Uterus (tissue), 4 donors: ENCODE data around the gene TTPAL. TPM values are rescaled to one million over a fixed set of nuclear protein-coding genes. Genes with fewer than 3 reads are reported as not detected.
A peak's percentile ranks its signal among the peaks of the same experiment; 100 is the strongest.

Source experiments
- DNase-seq, 2 donors: peaks; one replicate each; pipeline ENCODE4 v3.0.0-alpha.2; 2019 to 2020
- H3K27ac ChIP-seq, 2 donors: fragments of 200-600 bp; sonication (generic); 1 replicate in 1 of 2; 2 replicates in 1 of 2; pipeline ENCODE4 v1.5.1; 2016 to 2018
- H3K27me3 ChIP-seq, 2 donors: fragments of 200-600 bp; sonication (generic); one replicate each; pipeline ENCODE4 v1.5.1; 2018 to 2019; ENCODE audit warnings: control low read depth in 1 of 2
- H3K36me3 ChIP-seq, 2 donors: fragments of 200-600 bp; sonication (generic); one replicate each; pipeline ENCODE4 v1.5.1; 2019; ENCODE audit warnings: control low read depth in 1 of 2
- H3K4me1 ChIP-seq, 2 donors: fragments of 200-600 bp; sonication (generic); one replicate each; pipeline ENCODE4 v1.5.1; 2018 to 2019; ENCODE audit warnings: control low read depth in 1 of 2
- H3K4me3 ChIP-seq, 2 donors: fragments of 200-600 bp; sonication (generic); 1 replicate in 1 of 2; 2 replicates in 1 of 2; pipeline ENCODE4 v1.5.1; 2018 to 2019; ENCODE audit warnings: mild to moderate bottlenecking in 1 of 2
- H3K9me3 ChIP-seq, 2 donors: fragments of 200-600 bp; sonication (generic); one replicate each; pipeline ENCODE4 v1.5.1; 2019; ENCODE audit warnings: control low read depth in 1 of 2
- POLR2A ChIP-seq, 2 donors: fragments of 450-650 bp; IDR thresholded peaks; one replicate each; pipeline ENCODE4 v1.6.1; 2016; ENCODE audit warnings: antibody characterized with exemption in 2 of 2, mild to moderate bottlenecking in 1 of 2, moderate library complexity in 1 of 2
- intact Hi-C: fragments of 100-400 bp; cut with DNase I; formaldehyde crosslinking; loops from one replicate; pipeline ENCODE4 v1.15.1; 2023; ENCODE audit warnings: low total_unique reads
- total RNA-seq, 4 donors: library from RNA; depleted of rRNA in 3 of 4; stranded (reverse); fragments of >200 nt in 3 of 4; gene quantifications; one replicate each; pipeline versions ENCODE4 v1.1.0 to v1.2.4, GENCODE V29; 2014 to 2023
- TF ChIP-seq, protein P1 (sequence below), 4 experiments: fragments of 200-600 bp in 2 of 4; fragments of 450-650 bp in 2 of 4; sonication (generic) in 2 of 4; IDR thresholded peaks; one replicate each; pipeline ENCODE4 v1.5.1; 2016 to 2019; ENCODE audit warnings: antibody characterized with exemption in 4 of 4, mild to moderate bottlenecking in 2 of 4, moderate library complexity in 1 of 4
- donor health status: DM: yes; HTN: yes; CAD: no.

TTPAL gene
- total RNA-seq, 4 donors from 2014 or later = 4.9 to 18.2 (median 10.0) TPM

DNA sequence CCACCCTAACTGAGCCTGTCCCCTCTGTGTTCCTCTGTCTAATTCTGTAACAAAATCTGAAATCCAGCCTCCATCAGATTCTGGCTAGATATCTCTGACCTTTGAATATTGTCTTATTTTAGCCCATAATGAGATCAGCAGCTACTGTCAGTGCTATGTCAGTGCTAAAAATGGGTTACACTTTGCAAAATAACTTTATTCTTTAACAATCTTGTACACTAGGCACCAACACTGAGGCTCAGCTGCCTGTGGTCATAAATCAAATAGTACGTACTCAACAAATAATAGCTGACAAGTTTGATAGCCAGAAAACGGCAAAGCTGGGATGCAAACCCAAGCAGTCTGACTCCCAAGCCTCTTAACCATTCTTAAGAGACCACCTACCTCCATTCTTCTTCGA, 22.1 kb downstream of the TTPAL start:
- Histone ChIP-seq H3K4me3 (no peak overlapping the region), H3K4me1 (no peaks in the 10 kb centered on the region), H3K9me3 (no peaks in the 10 kb centered on the region), H3K27me3 (no peaks in the 10 kb centered on the region), H3K27ac (peak overlapping the region; percentile 67 to 76), H3K36me3 (no peaks in the 10 kb centered on the region)
- TF ChIP-seq, protein P1, sequence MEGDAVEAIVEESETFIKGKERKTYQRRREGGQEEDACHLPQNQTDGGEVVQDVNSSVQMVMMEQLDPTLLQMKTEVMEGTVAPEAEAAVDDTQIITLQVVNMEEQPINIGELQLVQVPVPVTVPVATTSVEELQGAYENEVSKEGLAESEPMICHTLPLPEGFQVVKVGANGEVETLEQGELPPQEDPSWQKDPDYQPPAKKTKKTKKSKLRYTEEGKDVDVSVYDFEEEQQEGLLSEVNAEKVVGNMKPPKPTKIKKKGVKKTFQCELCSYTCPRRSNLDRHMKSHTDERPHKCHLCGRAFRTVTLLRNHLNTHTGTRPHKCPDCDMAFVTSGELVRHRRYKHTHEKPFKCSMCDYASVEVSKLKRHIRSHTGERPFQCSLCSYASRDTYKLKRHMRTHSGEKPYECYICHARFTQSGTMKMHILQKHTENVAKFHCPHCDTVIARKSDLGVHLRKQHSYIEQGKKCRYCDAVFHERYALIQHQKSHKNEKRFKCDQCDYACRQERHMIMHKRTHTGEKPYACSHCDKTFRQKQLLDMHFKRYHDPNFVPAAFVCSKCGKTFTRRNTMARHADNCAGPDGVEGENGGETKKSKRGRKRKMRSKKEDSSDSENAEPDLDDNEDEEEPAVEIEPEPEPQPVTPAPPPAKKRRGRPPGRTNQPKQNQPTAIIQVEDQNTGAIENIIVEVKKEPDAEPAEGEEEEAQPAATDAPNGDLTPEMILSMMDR (IDR thresholded peaks at IDR 0.05) = no peak
- no peak for TF ChIP-seq POLR2A (IDR thresholded peaks at IDR 0.05)
- intact Hi-C loops = no loop called here
- DNase-seq = no peak

DNA sequence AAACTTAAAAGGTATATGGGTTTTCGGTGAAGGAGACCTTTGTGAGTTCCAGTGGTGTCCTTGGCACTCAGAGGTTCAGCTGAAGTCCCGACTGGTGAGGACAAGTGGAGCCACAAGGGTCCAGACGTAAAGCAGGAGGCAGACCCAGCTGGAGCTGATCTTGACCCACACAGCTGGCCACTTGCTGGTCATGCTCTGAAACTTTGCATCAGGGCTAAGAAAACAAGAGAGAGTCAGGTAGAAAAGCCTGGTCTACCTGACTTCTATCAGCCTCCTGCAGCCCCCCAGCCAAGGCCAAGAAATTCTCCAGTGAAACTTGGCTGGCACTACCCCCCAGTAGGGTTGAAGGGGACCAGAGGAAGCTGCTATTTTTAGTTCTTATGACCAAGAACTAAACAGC, 24.5 kb downstream of the TTPAL start:
- no peak overlapping the region for H3K4me3 ChIP-seq
- no peaks in the 10 kb centered on the region for H3K9me3 ChIP-seq
- no peaks in the 10 kb centered on the region for H3K27me3 ChIP-seq
- TF ChIP-seq, protein P1 (IDR thresholded peaks at IDR 0.05) = no peak
- no peak for TF ChIP-seq POLR2A (IDR thresholded peaks at IDR 0.05)
- no peak overlapping the region for H3K27ac ChIP-seq
- no peaks in the 10 kb centered on the region for H3K4me1 ChIP-seq
- no peak for DNase-seq
- no peaks in the 10 kb centered on the region for H3K36me3 ChIP-seq
- intact Hi-C loops = no loop called here

DNA sequence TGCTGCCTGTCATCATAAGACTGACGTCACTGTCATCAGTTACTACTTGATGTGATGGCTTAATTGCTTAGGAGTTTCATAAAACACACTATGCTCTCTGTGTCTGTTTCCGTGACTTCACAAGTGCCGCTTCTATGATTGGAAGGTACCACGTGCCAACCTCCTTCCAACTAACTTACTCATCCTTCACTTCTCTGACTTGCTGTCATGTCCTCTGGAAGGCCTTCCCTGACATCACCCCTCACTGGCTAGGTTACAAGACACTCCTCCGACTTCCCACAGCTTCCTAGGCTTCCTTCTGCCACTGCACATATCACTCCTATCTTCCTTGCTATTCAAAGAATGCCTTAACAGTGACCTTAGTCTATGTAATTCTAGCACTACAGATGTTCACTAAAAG, 25.8 kb downstream of the TTPAL start:
- TF ChIP-seq, protein P1 (IDR thresholded peaks at IDR 0.05) = no peak
- no peak for TF ChIP-seq POLR2A (IDR thresholded peaks at IDR 0.05)
- Histone ChIP-seq H3K27me3 (no peaks in the 10 kb centered on the region), H3K4me3 (no peak overlapping the region), H3K9me3 (no peaks in the 10 kb centered on the region), H3K36me3 (no peaks in the 10 kb centered on the region), H3K27ac (peak overlapping the region in 1 of 2 donors; percentile 2), H3K4me1 (no peaks in the 10 kb centered on the region)
- intact Hi-C loops = no loop called here
- peak in 1 of 2 donors; percentile 34 for DNase-seq

DNA sequence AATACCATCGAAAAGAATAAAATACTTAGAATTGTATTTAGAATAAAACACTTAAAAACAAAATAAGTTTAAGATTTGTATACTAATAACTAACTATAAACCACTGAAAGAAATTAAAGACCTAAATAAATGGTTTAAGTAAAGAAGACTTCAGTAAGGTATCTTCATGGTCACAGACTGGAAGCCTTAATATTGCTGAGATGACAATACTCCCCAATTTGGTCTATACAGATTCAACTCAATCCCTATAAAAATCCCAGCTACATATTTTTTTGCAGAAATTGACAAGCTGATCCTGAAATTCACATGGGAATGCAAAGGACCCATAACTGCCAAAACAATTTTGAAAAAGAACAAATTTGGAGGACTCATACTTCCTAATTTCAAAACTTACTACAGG, 27.3 kb downstream of the TTPAL start:
- TF ChIP-seq, protein P1 (IDR thresholded peaks at IDR 0.05) = no peak
- TF ChIP-seq POLR2A (IDR thresholded peaks at IDR 0.05) = no peak
- Histone ChIP-seq H3K36me3 (no peaks in the 10 kb centered on the region), H3K4me3 (no peak overlapping the region)

DNA sequence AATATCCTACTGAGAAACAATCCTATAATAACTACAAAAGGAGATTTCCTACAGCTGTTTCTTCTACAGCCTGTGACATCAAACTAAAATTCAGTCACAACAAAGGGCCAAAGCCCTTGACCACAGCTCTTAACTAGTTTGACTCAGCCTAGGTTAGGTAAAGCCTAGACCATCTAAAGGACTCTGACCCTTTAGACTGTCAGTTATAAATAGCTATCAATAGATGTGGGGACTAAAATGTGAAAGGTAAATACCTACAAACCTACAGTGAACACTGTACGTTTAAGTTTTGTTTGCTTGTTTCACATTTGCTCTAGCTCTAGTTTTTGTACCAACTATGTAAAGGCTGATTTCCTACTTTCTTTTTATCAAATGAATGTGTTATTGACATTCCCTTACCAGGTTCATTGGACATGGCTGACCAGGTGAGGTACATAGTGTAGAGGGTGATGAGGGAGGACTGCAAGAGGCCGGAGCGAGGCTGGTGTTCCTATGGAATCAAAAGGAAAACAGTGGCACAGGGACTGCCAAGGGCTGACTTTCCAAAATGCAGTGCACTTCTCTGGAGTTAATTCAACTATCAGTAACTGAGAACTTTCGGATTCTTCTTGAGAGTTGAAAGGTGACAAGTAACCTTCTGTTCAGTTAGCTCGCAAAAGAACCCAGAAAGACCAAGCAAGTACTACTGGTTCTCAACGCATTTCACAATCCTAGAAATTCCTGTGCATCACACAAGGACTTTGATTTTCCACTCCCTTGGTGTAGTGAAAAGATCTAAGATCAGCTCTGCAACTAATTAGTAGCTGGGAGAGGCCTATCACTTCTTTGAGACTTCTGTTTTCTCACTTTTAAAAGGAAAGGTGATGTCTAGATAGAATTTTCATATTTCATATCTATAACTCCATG, 29.0 kb downstream of the TTPAL start:
- Histone ChIP-seq H3K9me3 (no peaks in the 10 kb centered on the region), H3K27me3 (no peaks in the 10 kb centered on the region), H3K36me3 (no peaks in the 10 kb centered on the region), H3K4me1 (no peaks in the 10 kb centered on the region), H3K27ac (no peak overlapping the region), H3K4me3 (no peak overlapping the region)
- no peak for DNase-seq
- intact Hi-C loops = no loop called here
- TF ChIP-seq, protein P1 (IDR thresholded peaks at IDR 0.05) = no peak
- no peak for TF ChIP-seq POLR2A (IDR thresholded peaks at IDR 0.05)

More for the DNA sequence above, 27.3 kb downstream of the TTPAL start:
- Histone ChIP-seq H3K27ac (no peak overlapping the region), H3K27me3 (no peaks in the 10 kb centered on the region), H3K9me3 (no peaks in the 10 kb centered on the region), H3K4me1 (no peaks in the 10 kb centered on the region)
- no peak for DNase-seq
- intact Hi-C loops = no loop called here
